ENCODE measurements around the gene CD55. TPM values are rescaled to one million over a fixed set of nuclear protein-coding genes. Genes with fewer than 3 reads are reported as not detected.
A peak's percentile ranks its signal among the peaks of the same experiment; 100 is the strongest.

The CD55 gene
- total RNA-seq, 4 donors from 2014 or later = 75.2 to 428 (median 110) TPM

GRCh38 chr1:207334337-207334736 lies 12.9 kb downstream of the CD55 start:
- TF ChIP-seq CTCF (IDR thresholded peaks at IDR 0.05 in 4 of 5, conservative IDR thresholded peaks at IDR 0.05 in 1 of 5) (no peak), POLR2A (IDR thresholded peaks at IDR 0.05) (no peak)
- in situ Hi-C loops (cut with MboI; ENCODE audit: low sequenced_read_pairs in 4 of 4) = loop anchor here in 1 of 4 donors (25.0 kb wide), 1 partner anchor 622 kb away; no protein-coding TSS in a partner anchor
- H3K27ac ChIP-seq = no peak overlapping the region
- ATAC-seq (no peak), DNase-seq (no peak)
- H3K9me3 ChIP-seq = no peaks in the 10 kb centered on the region
- intact Hi-C loops (cut with DNase I; ENCODE audit: low total_unique reads) = no loop called here
- no peaks in the 10 kb centered on the region for H3K27me3 ChIP-seq
- H3K36me3 ChIP-seq = peaks cover 3 to 85% of the 10 kb centered on the region in 2 donors
- peaks cover 0 to 6% of the 10 kb centered on the region in 2 donors for H3K4me1 ChIP-seq
- no peak overlapping the region for H3K4me3 ChIP-seq

- H3K27ac ChIP-seq = peak overlapping the region; percentile 15 to 70 (median 42)
Measured at GRCh38 chr1:207335138-207335537, 13.7 kb downstream of the CD55 start.

GRCh38 chr1:207335695-207336363 lies 14.4 kb downstream of the CD55 start:
- ATAC-seq (peak; percentile 50 to 70), DNase-seq (peak; percentile 22 to 30)
- intact Hi-C loops (cut with DNase I; ENCODE audit: low total_unique reads) (no loop called here), in situ Hi-C loops (cut with MboI; ENCODE audit: low sequenced_read_pairs in 4 of 4) (loop anchor here in 1 of 4 donors (25.0 kb wide), 1 partner anchor 624 kb away; no protein-coding TSS in a partner anchor)
- H3K27me3 ChIP-seq = no peaks in the 10 kb centered on the region
- TF ChIP-seq CTCF (IDR thresholded peaks at IDR 0.05 in 4 of 5, conservative IDR thresholded peaks at IDR 0.05 in 1 of 5) (no peak), POLR2A (IDR thresholded peaks at IDR 0.05) (no peak)
- no peaks in the 10 kb centered on the region for H3K9me3 ChIP-seq
- H3K27ac ChIP-seq = peak overlapping the region; percentile 15 to 70 (median 42)
- H3K36me3 ChIP-seq = peaks cover 7 to 85% of the 10 kb centered on the region in 2 donors
- no peak overlapping the region for H3K4me3 ChIP-seq
- H3K4me1 ChIP-seq = peaks cover 0 to 9% of the 10 kb centered on the region in 2 donors

More at GRCh38 chr1:207335138-207335537, 13.7 kb downstream of the CD55 start:
- H3K4me1 ChIP-seq = peaks cover 0 to 6% of the 10 kb centered on the region in 2 donors
- peaks cover 7 to 85% of the 10 kb centered on the region in 2 donors for H3K36me3 ChIP-seq
- H3K9me3 ChIP-seq = no peaks in the 10 kb centered on the region
- TF ChIP-seq POLR2A (IDR thresholded peaks at IDR 0.05) = no peak
- no peak for TF ChIP-seq CTCF (IDR thresholded peaks at IDR 0.05 in 4 of 5, conservative IDR thresholded peaks at IDR 0.05 in 1 of 5)
- in situ Hi-C loops (cut with MboI; ENCODE audit: low sequenced_read_pairs in 4 of 4) (loop anchor here in 1 of 4 donors (25.0 kb wide), 1 partner anchor 623 kb away; no protein-coding TSS in a partner anchor), intact Hi-C loops (cut with DNase I; ENCODE audit: low total_unique reads) (no loop called here)
- H3K4me3 ChIP-seq = no peak overlapping the region
- DNase-seq = no peak
- H3K27me3 ChIP-seq = no peaks in the 10 kb centered on the region
- ATAC-seq = no peak

- Histone ChIP-seq H3K27me3 (no peaks in the 10 kb centered on the region), H3K27ac (peak overlapping the region; percentile 15 to 70 (median 42)), H3K4me1 (peaks cover 0 to 13% of the 10 kb centered on the region in 2 donors), H3K36me3 (peaks cover 3 to 83% of the 10 kb centered on the region in 2 donors), H3K9me3 (no peaks in the 10 kb centered on the region), H3K4me3 (no peak overlapping the region)
- ATAC-seq (no peak), DNase-seq (no peak)
- in situ Hi-C loops (cut with MboI; ENCODE audit: low sequenced_read_pairs in 4 of 4) (loop anchor here in 1 of 4 donors (25.0 kb wide), 1 partner anchor 625 kb away; no protein-coding TSS in a partner anchor), intact Hi-C loops (cut with DNase I; ENCODE audit: low total_unique reads) (no loop called here)
- TF ChIP-seq POLR2A (IDR thresholded peaks at IDR 0.05) = no peak
- no peak for TF ChIP-seq CTCF (IDR thresholded peaks at IDR 0.05 in 4 of 5, conservative IDR thresholded peaks at IDR 0.05 in 1 of 5)
Measured at GRCh38 chr1:207336559-207337467, 15.3 kb downstream of the CD55 start.

Data from gastrocnemius medialis (tissue), 4 donors.